ENCODE data around the gene PRKACA.

DNA sequence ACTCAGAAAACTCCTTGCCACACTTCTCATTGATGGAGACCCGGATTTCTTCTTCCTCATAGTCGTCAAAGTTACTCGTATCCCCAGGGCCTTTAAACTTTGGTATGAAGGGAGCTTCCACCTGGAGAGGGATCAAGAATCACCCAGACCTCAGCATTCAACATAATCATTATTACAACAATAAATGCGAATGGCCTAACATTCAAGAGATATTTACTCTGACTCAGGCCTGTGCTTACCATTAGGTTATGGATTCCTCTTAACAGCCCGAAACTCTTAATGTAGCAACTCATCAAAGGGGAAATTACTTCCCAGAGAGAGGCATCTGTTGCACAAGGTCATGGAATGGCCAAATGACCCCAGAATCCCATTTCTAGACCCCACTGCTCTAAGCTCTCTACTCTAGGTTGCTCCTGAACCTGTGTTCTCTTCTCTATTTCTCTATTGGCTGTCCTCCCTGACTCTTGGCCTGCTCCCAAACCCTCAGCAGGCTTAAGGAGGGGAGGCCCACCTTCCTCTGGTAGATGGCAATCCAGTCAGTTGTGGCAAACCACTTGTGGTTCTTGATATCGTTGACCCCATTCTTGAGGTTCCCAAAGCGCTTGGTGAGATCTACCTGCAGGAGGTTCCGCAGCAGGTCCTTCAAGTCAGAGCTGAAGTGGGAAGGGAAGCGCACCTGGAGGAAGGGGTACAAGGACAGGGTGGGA is 24.3 kb downstream of the PRKACA start:
- TF ChIP-seq EP300 (IDR thresholded peaks at IDR 0.05; ENCODE audit: low read depth): no peak
- TF ChIP-seq, protein P1, sequence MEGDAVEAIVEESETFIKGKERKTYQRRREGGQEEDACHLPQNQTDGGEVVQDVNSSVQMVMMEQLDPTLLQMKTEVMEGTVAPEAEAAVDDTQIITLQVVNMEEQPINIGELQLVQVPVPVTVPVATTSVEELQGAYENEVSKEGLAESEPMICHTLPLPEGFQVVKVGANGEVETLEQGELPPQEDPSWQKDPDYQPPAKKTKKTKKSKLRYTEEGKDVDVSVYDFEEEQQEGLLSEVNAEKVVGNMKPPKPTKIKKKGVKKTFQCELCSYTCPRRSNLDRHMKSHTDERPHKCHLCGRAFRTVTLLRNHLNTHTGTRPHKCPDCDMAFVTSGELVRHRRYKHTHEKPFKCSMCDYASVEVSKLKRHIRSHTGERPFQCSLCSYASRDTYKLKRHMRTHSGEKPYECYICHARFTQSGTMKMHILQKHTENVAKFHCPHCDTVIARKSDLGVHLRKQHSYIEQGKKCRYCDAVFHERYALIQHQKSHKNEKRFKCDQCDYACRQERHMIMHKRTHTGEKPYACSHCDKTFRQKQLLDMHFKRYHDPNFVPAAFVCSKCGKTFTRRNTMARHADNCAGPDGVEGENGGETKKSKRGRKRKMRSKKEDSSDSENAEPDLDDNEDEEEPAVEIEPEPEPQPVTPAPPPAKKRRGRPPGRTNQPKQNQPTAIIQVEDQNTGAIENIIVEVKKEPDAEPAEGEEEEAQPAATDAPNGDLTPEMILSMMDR (IDR thresholded peaks at IDR 0.05): no peak
- TF ChIP-seq POLR2A (IDR thresholded peaks at IDR 0.05): no peak
- no peak for TF ChIP-seq POLR2AphosphoS5 (IDR thresholded peaks at IDR 0.05)
